ENCODE data around the gene ZBTB47.

Gene ZBTB47

DNA sequence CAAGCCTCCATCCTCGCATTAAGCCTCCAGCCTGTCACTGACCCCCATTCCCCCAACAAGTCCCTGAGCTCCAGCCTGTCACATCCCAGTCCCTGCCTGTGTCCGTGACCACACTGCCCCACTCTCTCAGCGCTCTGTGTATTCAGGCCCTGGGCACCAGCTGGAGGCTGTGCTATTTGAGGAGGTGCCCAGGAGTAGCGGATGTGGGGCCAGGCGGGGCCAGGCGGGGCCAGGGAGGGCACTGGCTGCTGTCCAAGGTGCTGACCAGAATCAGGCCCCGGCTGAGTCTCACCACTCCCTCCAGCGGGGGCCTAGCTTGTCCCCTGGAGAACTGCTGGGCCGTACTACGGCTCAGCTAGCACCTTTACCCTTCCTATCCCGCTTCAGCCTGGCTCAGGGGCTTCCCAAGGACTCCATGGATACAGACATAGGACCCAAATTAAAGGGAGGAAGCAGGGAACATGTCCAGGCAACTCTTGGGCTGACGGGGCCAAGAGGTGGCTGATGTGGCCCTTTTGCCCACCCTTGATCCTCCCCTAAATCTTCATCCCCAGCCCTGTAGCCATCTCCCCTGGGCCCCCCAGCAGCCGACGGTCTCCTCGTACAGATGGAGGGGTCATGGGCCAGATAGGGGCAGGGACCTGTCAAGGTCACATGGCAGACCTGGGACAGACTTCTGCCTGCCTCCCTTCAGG lies 48.0 kb downstream of the ZBTB47 start:
- no peak for DNase-seq

DNA sequence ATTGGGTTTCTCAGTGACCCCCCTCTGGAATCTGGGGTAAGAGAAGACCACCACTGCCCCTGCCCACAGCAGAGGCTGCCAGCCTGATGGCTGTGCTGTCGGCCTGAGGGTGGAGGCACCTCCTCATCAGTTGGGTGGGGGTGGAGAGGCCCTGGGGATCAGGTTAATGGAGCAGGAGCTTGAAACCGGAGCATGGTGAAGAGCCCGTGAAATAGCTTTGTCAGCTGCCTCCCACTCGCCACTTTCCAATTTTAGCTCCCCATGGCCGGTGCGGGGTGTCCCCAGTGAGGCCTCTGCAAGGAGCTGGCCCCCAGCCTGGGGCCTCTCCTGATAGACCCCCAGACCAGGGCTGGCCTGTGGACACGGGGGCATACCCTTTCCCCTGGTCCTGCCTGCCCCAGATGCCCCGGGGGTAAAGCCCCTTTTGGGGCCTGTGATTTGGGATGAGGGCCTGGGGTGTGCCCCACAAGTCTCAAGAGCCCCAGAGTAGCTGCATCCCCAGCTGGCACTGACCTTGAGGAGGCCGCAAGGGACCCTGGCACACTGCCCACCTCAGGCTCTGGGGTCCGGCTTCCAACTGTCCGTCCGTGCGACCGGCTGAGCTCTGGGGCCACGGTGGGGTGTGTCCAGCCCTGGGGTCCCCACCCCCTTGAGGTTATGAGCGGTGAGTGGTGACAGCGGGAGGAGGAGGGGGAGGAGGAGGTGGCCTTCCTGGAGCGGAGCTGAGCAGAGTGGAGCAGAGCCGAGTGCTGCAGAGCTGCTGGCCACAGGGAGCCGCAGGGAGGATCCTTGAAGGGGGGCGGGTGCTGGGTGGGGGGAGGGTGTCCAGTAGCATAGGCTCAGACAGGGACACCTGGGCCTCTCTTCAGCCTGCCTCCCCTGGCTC lies 48.8 kb downstream of the ZBTB47 start, which contains the start of gene HHATL:
Gene HHATL, minus strand, starts transcription at position 733 of the 886 bp plus-strand sequence. CDS start 1,972 bp downstream, outside the sequence.
- no peak for DNase-seq

DNA sequence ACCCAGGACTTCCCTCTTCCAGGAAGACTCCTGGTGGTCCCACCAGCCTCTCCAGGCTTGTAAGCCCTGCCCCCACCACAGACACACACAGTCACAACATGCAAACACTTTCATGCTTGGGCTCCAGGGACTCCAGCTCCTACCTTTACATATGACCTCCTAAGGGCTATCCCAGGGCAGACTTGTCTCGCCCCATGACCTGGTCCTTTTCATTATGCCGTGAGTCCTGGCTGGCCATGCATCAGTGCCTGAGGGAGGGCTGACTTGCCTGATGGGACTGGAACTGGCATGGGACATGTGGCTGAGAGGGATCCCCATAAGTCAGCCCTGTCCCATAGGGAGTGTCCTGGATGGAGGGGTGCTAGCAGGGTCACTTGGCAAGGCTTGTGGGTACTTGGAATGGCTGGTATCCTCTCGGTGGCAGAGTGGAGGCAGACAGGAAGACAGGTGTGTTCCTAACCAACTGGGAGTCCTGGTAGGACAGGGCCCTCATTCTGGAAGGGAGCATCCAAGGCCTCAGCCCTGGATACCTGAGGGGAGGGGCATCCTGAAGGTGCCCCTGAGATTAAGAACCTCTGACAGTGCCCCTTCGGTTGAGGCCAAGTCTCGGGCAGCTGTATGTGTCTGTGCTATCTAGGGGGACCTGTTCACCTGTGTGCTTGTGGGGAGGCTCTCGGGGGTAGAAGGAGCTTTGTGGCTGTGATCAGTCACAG lies 49.6 kb downstream of the ZBTB47 start:
- no peak for DNase-seq

DNA sequence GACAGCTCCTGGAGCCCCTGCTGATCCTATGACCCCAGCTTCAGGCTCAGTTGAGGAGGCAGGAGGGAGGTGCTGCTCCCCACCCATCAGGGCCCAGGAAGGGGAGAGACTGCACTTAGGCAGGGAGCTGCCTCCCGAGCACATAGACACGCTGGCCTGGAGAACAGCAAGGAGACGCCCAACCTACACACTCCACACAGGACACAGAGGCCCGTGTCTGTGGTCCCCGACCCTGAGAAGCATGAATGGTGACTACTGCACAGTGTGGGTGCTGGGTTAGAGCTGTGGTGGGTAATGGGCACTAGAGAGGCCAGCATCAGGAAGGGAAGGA lies 50.2 kb downstream of the ZBTB47 start:
- DNase-seq = no peak

DNA sequence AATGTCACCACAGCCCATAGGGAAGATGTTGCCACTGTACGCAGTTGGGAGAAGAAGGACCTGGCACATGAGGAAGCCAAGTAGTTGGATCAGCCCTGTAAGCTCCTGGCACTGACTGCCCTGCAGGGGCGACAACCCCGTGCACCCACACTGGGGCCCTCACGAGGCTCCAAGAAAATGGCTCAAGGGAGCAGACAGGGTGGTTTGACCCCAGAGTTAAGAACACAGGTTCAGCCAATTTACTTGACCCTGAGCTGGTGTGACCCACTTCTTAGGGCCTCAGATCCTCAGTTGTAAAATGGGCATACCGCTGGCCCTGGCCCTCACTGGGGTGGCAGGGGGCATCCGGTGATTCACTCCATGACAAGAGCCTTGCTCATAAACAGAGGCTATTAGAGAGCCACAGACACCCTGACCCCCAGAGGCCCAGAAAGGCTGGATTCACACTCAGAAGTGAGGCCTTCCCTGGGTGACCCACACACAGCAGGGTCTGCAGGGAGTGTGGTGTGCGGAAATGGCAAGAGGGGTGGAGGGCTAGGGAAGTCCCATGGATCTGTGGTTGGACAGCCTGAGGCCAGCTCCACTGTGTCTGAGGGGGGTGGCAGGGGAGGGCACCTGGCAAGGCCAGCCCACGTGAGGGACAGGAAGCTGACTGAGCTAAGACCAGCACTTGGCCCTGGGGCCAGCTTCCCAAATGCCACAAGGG lies 50.8 kb downstream of the ZBTB47 start:
- DNase-seq = no peak

DNA sequence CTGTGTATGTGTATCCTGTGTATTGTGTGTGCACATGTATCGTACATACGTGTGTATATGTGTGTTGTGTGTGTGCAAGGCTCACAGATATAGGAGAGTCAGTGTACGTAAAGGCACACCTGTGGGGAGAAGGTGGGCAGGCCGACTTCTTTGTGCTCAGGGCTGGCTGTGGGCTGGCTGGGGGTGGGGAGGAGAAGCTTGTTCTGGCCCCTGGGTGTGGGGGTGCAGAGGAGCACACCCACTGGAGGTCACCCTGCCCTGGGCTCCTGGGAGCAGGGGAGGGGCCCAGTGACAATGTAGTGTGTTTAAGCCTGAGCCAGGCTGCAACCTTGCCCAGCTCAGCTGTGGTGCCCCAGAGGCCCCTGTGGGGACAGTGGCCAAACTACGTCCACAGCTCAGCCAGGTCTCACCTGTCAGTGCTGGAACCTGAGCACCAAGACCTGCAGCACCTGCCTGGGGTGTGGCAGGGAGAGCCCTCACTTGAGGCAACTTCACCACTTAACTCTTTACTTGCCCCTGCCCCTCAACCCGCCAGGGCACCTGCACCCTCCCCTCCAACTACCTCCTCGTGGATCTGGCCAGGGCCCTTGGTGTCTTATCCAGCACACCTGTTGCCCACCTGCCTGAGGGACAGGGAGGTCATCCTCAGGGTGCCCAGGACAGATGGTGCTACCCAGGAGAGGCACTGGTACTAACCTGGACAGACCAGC lies 51.7 kb downstream of the ZBTB47 start:
- DNase-seq = no peak

DNA sequence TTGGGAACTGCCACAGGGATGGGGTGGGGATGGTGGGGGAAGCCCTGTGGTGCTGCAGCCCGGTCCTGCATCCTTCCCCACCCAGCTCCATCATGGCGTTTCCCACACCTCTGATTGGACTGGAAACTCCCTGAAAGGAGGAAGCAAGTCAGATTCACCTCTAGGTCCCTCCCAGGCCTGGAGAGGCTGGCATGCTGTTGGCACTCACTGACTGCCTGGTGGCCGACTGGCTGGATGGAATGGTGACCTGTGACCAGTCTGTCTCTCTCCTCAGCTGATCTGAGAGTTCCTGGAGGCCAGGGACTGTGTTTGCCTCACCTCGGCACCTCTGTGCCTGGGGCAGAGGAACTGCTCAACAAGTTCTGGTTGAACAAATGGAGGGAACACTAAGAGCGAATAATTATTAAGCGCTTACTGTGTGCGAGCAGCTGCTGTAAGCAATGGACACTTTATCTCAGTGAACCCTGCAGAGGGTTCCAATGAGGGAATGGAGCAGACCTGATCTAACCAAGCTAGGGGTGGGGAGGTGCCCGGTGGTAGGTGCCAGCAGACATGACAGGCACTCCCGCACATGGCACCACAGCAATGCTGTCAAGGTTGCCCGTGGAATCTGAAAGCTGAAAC lies 52.6 kb downstream of the ZBTB47 start:
- DNase-seq = no peak

DNA sequence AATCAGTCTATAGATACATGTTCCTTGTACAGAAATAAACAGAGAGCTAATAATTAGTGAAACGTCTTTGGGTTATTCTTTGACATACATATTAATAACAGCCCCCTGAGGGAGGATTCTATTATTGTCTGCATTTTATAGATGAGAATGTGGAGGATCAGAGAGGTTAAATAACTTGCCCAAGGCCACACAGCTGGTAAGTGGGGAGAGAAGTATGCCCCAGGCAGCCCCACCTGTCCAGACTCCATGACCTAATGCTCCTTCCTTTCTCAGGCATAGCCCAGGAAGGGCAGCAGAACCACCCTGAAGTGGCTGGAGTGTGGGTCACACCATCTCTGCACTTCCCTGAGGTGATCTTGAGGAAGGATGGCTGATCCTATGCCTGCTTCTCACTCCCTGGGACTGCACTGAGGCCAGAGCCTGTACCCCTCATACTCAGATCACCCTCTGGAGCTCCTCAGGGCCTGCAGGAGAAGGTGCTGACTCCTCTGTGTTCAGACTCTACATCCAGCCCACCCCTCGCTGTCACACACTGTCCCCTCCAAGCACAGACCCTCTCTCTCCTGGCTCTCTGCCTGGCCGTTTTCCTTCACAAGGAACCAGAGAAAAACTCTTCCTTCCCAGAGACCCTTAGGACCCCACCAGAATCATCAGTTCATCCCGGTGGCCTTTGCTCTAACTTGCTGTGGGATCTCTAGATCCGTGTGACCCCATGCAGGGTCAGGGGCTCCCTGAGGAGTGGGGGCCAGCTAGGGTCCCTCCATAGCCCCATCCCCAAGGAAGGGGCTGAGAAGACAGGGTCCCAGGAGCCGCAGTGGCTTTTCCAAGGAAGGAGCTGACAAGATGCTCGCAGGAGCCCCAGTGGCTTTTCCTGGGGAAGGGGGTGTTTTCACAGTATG lies 53.5 kb downstream of the ZBTB47 start:
- no peak for DNase-seq

DNA sequence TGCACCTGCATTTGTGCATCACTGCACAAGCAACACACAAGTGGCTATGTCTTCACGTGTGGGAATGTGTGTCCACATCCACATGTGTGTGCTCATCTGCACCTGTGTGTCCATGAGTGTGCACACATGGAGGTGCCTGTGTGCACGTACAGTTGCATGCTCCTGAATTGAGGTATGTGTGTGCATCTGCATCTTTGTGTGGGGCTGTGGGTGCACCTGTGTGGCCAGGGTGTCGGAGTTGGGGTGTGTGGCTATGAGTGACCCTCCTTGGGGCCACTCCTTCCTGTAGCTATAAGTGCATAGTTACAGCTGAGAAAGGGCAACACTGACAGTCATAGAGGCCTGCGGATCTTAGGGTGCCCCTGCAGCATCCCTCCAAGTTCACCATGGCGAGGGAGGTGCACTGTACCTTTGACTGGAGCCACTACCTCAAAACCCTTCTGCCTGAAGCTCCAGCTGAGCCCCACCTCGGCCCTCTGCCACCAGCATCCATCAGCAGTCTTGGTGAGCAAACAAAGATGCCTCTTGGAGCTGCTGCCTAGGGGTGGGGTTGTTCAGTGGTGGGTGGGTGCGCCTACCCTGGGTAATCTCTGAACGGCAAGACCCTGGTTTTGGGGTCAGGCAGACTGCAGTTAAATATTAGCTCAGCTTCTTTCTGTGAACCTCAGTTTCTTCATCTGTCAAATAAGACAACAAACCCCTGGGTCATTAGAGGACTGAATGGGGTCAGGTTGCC lies 54.3 kb downstream of the ZBTB47 start:
- no peak for DNase-seq

DNA sequence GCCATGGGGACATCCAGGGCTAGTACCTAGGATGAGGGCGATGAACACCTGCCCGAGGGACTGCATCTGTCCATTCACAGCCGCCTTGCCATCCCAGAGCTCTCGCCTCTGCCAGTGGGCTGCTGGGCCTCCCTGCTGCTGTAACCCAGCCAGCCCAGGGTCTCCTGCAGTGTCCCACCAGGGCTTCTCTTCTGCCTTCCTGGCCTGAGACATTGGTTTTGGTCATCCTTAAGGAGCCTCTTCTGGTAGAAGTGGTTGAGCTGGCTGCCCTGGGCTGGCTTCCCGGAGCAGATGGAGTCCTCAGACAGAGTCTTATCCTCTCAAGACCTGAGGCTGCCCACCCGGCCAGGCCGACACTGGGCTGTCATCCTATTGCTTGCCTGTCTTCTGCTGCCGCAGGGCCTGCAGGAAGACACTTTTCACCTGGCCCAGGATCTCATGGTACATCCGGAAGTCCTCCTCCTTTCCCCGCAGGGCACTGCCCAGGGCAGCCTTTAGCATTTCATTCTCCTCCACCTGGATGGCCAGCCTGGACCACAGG lies 55.2 kb downstream of the ZBTB47 start:
- no peak for DNase-seq

DNA sequence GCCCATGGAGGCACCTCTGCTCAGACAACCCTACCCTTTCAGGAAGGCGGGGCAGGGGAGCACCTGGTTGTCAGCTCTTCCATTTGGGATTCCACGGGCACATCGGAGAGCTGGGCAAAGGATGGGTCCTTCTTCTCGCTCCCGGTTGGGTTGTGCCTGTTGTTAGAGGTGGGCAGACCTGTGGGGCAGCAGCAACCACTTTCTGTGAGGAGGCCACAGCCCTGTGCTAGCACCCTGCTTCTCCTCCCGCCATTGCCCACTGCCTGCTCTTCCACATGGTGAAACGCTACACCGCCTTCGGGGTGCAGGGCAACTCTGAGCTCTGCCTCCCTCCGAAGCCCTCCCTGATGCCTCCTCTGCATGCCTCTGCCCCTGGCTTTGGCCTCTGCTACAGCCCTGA lies 56.1 kb downstream of the ZBTB47 start:
- DNase-seq = no peak

DNA sequence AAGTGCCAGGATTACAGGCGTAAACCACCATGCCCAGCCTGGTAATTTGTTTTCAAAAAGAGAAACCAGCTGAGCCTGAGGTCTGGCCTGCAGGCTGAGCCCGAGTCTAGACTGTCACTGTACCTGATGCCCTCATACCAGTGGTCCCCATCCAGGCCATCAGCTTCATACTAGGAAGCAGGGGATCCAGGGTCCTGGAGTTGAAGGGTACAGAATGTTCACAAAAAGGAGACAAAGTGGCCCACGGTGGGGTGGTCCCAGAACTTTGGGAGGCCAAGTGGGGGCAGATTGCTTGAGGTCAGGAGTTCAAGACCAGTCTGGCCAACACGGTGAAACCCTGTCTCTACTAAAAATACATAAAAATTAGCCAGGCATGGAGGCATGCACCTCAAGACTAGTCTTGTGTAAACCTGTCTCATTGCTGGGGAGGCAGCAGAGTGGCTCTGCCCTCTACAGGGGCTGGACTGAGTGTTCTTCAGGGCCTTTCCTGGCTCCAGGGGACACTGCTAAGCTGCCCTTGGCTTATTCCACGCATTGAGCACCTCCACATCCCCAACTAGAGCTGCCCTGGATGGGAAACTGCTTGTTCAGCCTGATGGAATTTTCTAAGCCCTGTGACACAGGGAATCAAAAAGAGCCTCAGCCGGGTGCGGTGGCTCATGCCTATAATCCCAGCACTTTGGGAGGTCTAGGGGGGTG lies 57.0 kb downstream of the ZBTB47 start:
- DNase-seq = no peak

DNA sequence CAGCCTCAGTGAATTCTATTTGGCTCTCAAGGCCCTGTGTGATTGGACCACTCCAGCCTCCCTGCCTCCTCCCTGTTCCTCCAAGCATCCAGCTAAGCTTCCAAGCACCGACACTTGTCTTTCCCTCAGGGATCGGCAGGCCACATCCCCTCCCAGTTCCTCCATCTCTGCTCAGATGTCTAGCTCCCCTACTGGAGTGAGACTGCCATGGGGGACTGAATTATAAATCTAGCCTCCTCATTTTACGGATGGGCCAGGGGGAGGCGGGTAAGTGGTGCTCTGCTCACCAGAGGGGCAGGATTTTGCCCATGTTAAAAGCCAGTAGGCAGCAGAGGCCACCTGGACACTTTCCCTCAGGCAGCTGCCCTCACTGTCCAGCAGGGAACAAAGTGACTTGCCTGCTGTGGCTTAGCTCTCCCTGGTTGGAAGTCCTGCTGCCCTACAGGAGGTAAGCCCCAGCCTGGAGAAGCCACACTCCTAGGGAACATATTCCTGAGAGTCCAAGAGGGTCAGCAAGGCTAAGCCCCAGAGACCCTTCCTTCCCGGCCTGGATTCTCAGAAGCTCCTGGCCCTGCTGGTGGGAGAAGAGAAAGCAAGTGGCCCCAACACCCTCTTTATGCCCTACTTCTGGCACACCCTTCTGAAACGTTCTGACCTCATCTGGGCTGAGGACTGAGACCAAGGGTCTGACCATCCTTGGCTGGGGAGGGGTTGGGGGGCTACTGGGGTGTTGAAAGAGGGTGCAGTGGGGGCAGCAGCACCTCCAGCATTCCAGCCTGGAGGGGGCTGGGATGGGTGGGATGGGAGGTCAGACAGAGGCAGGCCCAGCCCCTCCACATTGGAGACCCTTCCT lies 58.2 kb downstream of the ZBTB47 start:
- no peak for DNase-seq

DNA sequence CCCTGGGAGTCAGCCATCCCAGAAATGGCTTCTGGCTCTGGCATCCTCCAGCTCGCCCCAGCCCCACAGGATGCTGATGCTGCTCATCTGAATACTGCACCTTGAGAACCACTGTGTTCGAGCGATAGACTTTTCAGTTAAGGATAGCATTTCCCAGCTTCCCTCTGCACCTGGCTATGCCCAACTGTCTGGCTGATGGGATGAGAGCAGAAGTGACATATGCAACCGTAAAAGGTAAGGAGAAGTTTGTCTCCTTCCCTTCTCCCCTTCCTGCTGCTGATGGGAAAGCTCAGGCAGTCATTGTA lies 58.8 kb downstream of the ZBTB47 start:
- no peak for DNase-seq

DNA sequence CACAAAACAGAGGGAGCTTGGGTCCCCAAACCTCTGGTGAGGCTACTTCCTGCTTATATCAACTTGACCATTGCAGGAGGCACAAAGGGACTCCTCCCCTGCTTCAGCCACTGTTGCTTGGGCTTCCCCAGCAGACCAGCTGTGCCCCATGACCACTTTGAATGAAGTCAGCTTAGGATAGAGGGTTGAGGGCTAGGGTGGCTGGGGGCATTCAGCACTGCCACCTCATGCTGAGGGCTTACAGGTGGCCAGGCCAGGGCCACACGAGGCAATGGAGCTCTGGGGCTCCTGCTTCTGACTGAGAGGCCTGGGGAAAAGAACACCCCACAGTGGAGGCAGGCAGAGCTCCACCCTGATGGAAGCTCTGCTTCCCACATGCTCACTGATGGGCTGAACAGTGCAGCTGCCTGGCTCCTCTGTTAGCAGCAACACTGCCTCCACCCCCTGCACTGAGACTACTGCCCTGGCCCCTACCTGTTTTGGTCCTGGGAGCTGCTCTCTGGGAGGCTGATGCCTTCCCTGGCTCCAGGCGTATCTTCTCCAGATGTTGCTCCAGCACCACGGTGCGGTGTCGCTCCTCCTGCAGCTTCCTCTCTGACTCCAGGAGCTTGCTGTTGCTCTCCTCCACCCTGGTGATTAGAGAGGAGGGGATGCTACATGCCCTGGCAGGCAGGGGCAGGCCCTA lies 59.3 kb downstream of the ZBTB47 start:
- DNase-seq = no peak

DNA sequence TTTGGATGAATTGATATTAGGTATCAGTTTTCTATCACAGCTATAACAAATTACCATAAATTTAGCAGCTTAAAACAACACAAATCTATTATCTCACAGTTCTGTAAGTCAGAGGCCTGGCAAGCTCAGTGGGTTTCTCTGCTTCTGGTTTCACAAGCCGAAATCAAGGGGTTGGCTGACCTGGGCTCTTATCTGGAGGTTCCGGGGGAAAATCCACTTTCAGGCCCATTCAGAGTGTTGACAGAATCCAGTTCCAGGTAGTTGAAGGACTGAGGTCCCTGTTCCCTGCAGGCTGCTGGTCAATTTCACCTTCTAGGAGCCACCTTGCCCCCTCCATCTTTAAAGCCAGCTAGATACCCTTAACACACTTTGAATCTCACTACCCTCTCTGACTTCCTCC lies 60.2 kb downstream of the ZBTB47 start:
- DNase-seq = no peak

DNA sequence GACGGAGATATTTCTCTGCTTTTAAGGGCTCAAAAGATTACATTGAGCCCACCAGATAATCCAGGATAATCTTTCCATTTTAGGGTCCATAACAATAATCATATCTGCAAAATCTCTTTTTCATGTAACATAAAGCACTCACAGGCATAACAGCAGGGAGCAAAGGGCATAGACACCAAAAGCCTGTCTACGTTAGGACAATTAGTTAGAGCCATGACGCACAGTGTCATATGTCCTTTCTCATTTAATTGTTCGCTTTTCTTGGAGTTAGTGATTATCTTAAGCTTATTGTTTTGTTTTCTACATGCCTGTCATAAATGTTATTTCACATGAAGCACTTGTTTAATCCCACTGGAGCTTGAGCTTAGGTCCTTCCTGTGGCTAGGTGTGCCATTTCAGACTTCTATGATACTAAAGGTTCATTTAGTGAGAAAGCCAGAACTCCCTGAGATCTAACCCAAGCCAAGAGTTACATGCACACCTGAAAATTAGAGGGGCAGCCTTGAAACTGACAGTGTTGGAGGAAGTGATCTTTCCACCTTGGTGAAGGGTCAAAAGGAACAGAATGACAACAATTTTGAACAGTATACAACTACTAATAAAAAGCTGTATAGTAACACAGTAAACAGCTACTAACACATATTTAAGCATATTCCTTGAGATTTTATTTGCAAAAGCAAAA lies 60.8 kb downstream of the ZBTB47 start:
- DNase-seq = no peak
